ENCODE results near the gene MPPED1.

- TF ChIP-seq POLR2A (IDR thresholded peaks at IDR 0.05): no peak
- TF ChIP-seq CTCF (IDR thresholded peaks at IDR 0.05): no peak
These were observed 100.5 kb downstream of the MPPED1 start for GRCh38 chr22:43512279-43512678.

Measured in suprapubic skin (tissue), 3 donors.